ENCODE data around the gene GUCY2C.

The GUCY2C gene

DNA sequence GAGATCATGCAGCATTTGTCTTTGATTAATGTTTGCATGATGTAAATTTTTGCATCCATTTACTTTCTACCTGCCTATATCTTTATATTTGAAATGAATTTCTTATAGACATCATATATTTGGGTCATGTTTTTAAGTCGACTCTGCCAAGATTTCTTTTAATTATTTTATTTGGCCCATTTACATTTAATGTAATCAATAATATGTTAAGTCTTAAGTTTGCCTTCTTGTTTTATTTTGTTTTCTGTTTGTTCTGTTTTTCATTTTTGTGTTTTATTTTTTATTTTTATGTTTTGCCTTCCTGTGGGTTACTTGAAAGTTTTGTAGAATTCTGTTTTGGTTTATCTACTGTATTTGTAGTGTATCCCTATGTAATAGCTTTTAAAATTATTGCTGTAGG, 33.2 kb upstream of the GUCY2C start:
- TF ChIP-seq, protein P1, sequence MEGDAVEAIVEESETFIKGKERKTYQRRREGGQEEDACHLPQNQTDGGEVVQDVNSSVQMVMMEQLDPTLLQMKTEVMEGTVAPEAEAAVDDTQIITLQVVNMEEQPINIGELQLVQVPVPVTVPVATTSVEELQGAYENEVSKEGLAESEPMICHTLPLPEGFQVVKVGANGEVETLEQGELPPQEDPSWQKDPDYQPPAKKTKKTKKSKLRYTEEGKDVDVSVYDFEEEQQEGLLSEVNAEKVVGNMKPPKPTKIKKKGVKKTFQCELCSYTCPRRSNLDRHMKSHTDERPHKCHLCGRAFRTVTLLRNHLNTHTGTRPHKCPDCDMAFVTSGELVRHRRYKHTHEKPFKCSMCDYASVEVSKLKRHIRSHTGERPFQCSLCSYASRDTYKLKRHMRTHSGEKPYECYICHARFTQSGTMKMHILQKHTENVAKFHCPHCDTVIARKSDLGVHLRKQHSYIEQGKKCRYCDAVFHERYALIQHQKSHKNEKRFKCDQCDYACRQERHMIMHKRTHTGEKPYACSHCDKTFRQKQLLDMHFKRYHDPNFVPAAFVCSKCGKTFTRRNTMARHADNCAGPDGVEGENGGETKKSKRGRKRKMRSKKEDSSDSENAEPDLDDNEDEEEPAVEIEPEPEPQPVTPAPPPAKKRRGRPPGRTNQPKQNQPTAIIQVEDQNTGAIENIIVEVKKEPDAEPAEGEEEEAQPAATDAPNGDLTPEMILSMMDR (IDR thresholded peaks at IDR 0.05): no peak
- Mint-ChIP-seq H3K9me3 (peaks cover 40% of the 10 kb centered on the region), H3K36me3 (ENCODE audit: low read depth) (peaks cover 7% of the 10 kb centered on the region), H3K27ac (no peak overlapping the region), H3K27me3 (ENCODE audit: low read depth, poor library complexity) (no peaks in the 10 kb centered on the region), H3K4me1 (no peaks in the 10 kb centered on the region), H3K4me3 (no peak overlapping the region)
- DNase-seq: no peak

DNA sequence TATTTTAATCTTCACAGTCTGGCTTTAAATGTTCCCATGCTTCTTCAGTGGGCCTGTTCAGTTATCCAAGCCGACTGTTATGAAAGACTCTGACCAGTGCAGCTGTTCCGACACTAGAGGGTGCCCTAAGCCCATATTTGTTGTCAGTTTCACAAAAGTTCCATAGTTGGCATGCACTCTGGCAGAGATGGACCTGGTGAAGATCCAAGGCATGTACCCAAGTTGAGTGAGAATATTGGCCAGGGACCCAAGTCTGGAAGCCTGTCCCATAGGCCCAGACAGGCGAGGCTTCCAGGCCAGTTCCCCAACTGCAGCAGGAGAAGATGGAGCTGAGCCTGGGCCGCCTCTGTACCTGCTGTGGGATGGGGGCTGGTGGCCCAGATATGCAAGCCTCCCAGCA, 27.4 kb upstream of the GUCY2C start:
- TF ChIP-seq, protein P1 (IDR thresholded peaks at IDR 0.05): no peak
- Mint-ChIP-seq H3K36me3 (ENCODE audit: low read depth) (peaks cover 15% of the 10 kb centered on the region), H3K4me3 (no peak overlapping the region), H3K9me3 (peaks cover 57% of the 10 kb centered on the region), H3K27ac (no peak overlapping the region), H3K27me3 (ENCODE audit: low read depth, poor library complexity) (no peaks in the 10 kb centered on the region), H3K4me1 (no peaks in the 10 kb centered on the region)
- no peak for DNase-seq

DNA sequence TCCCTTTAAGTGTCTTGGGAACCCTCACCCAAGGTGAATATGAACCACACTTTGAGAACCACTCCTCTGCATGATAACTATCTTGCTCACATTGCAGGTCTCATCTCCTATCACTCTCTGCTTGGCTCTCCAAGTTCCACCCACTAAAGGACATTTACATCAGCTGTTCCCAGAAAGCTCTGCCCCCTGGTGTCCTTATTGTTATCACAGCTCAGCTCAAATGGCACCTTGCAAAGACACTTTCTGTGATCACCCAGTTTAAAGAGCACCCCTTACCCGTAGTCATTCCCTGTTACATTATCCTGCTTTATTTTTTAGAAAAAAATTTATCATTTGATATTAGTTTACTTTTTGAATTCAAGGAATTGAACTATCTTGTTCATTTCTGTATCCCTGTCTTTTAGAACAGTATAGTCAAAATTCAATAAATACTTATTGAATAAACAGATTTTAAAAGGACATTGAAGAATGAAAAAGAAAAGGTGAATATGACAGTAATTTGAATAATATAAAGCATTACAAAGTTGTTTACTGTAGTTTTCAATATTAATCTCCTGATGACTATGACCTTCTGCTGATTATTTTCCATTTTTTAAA, 20.5 kb upstream of the GUCY2C start:
- H3K4me1 Mint-ChIP-seq: peaks cover 15% of the 10 kb centered on the region
- peaks cover 31% of the 10 kb centered on the region for H3K9me3 Mint-ChIP-seq
- peak; percentile 20 for DNase-seq
- peaks cover 4% of the 10 kb centered on the region for H3K27me3 Mint-ChIP-seq (ENCODE audit: low read depth, poor library complexity)
- TF ChIP-seq, protein P1 (IDR thresholded peaks at IDR 0.05): peak; percentile 40
- H3K27ac Mint-ChIP-seq: no peak overlapping the region
- peaks cover 9% of the 10 kb centered on the region for H3K36me3 Mint-ChIP-seq (ENCODE audit: low read depth)
- no peak overlapping the region for H3K4me3 Mint-ChIP-seq

DNA sequence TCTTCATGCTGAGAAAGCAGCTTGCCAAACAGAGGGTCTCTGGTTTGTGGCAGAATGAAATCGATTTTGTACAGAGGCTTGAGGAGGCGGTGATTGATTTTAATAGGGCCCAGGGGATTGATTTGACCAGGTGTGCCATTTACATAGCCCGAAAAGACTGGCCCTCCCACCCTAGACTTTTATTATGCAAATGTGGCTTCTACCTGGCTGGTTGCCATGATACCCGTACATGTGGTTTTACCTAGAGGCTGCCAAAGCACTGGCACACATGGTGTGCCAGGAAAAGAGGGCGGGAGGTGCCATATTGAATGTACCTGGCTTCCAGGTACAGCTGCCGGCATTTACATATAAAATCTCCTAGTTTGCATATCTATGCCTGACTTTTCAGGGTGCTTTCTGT, 18.0 kb upstream of the GUCY2C start:
- Mint-ChIP-seq H3K9me3 (peaks cover 27% of the 10 kb centered on the region), H3K27me3 (ENCODE audit: low read depth, poor library complexity) (peaks cover 16% of the 10 kb centered on the region), H3K36me3 (ENCODE audit: low read depth) (peaks cover 9% of the 10 kb centered on the region), H3K4me3 (no peak overlapping the region), H3K27ac (no peak overlapping the region), H3K4me1 (peaks cover 39% of the 10 kb centered on the region)
- TF ChIP-seq, protein P1 (IDR thresholded peaks at IDR 0.05): no peak
- no peak for DNase-seq

DNA sequence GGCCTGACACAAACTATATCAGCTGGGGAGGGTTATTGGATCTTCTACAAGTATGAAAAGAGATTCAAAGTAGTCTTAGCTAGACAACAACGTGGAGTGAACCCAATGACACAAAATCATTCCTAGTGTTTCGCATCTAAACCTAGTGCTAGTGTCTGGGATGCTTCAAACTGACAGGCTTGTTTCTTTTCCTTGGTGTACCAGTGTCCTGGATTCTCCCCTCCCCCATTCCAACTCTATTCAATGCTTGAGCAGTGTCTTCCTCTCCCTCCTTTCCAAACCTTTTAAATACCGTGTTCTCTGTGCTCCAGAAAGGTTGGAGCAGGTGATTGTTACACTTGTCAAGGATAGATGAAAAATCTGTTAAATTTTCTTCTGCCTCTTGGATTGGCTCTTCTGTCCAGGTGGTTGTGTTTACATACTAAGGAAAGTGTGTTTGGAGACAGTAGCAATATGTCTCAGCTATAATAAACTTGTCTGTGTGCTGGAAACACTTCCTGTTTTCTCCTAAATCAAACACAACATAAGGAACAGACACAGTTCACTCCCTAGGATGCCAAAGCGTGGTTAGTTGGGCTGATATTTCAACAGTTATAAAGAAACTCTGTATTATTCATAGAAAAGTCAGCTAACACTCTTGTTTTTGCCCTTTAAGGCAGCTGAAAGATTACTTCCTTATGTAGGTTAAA, 14.4 kb upstream of the GUCY2C start:
- peaks cover 20% of the 10 kb centered on the region for H3K9me3 Mint-ChIP-seq
- peaks cover 9% of the 10 kb centered on the region for H3K36me3 Mint-ChIP-seq (ENCODE audit: low read depth)
- H3K4me3 Mint-ChIP-seq: peak overlapping the region; percentile 63
- peaks cover 58% of the 10 kb centered on the region for H3K4me1 Mint-ChIP-seq
- peaks cover 39% of the 10 kb centered on the region for H3K27me3 Mint-ChIP-seq (ENCODE audit: low read depth, poor library complexity)
- no peak overlapping the region for H3K27ac Mint-ChIP-seq
- TF ChIP-seq, protein P1 (IDR thresholded peaks at IDR 0.05): no peak
- no peak for DNase-seq

Measured in nephron progenitor cell (in vitro differentiated cells).